ENCODE data around the gene ATG101. TPM values are rescaled to one million over a fixed set of nuclear protein-coding genes. Genes with fewer than 3 reads are reported as not detected.

ATG101 gene
- total RNA-seq, 1 experiment from 2014 or later, result 64.9 TPM

DNA sequence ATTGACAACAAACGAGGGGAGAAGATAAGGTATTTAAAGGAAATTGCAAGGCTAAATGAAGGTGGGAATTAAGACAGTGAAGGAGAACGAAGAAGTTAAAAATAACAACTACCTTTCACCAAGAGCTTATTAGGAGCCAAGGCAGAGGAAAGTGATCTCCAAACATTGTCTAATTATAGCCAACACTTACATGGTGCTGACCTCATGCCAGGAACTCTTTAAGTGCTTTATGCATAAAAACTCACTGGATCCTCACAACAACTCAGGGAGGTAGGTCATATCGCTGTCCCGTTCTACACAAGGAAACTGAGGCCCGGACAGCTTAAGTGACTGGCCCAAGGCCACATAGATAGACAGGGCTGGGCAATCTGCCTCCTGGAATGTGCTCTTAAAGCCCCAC, 43.5 kb upstream of the ATG101 start:
- no peak overlapping the region for H3K4me3 ChIP-seq (ENCODE audit: low read depth in 2 of 2, low read length in 2 of 2)
- H3K27ac ChIP-seq (ENCODE audit: low read length), result no peak overlapping the region
- TF ChIP-seq, protein P1, sequence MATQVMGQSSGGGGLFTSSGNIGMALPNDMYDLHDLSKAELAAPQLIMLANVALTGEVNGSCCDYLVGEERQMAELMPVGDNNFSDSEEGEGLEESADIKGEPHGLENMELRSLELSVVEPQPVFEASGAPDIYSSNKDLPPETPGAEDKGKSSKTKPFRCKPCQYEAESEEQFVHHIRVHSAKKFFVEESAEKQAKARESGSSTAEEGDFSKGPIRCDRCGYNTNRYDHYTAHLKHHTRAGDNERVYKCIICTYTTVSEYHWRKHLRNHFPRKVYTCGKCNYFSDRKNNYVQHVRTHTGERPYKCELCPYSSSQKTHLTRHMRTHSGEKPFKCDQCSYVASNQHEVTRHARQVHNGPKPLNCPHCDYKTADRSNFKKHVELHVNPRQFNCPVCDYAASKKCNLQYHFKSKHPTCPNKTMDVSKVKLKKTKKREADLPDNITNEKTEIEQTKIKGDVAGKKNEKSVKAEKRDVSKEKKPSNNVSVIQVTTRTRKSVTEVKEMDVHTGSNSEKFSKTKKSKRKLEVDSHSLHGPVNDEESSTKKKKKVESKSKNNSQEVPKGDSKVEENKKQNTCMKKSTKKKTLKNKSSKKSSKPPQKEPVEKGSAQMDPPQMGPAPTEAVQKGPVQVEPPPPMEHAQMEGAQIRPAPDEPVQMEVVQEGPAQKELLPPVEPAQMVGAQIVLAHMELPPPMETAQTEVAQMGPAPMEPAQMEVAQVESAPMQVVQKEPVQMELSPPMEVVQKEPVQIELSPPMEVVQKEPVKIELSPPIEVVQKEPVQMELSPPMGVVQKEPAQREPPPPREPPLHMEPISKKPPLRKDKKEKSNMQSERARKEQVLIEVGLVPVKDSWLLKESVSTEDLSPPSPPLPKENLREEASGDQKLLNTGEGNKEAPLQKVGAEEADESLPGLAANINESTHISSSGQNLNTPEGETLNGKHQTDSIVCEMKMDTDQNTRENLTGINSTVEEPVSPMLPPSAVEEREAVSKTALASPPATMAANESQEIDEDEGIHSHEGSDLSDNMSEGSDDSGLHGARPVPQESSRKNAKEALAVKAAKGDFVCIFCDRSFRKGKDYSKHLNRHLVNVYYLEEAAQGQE (IDR thresholded peaks at IDR 0.05; ENCODE audit: insufficient read depth in 1 of 2, low read depth in 2 of 2, low read length in 1 of 2), result no peak
- TF ChIP-seq SIN3A (IDR thresholded peaks at IDR 0.05; ENCODE audit: borderline replicate concordance, insufficient read depth, low read depth, low read length) (no peak), TCF7L2 (IDR thresholded peaks at IDR 0.05; ENCODE audit: low read depth, low read length) (no peak)
- H3K9me3 ChIP-seq (ENCODE audit: control insufficient read depth, insufficient read depth, low read depth, low read length), result no peaks in the 10 kb centered on the region
- POLR2A ChIA-PET, result no interaction called here
- H3K27me3 ChIP-seq (ENCODE audit: control insufficient read depth, insufficient read depth, low read length), result no peaks in the 10 kb centered on the region
- ATAC-seq, result no peak
- no TSS peak for BruUV-seq (replicated peaks)
- intact Hi-C loops (cut with micrococcal nuclease; ENCODE audit: unreplicated experiment) (loop anchor here (5.0 kb wide), 1 partner anchor 96 kb away; no protein-coding TSS in a partner anchor), in situ Hi-C loops (cut with HindIII; ENCODE audit: low pct_unique_long_range_greater_than_20kb, low sequenced_read_pairs) (no loop called here)
- CTCF ChIA-PET, result interaction anchor here (0.9 to 3.0 kb wide), 11 partner anchors 15 to 97 kb away, joined by 3 to 47 read pairs (median 5); no protein-coding TSS in a partner anchor
- peaks cover 6% of the 10 kb centered on the region for H3K4me1 ChIP-seq (ENCODE audit: control insufficient read depth, insufficient read depth, low read length)
- no peaks in the 10 kb centered on the region for H3K36me3 ChIP-seq (ENCODE audit: control insufficient read depth, insufficient read depth, low read length)
- DNase-seq (ENCODE audit: low read depth, low spot score), result no peak

DNA sequence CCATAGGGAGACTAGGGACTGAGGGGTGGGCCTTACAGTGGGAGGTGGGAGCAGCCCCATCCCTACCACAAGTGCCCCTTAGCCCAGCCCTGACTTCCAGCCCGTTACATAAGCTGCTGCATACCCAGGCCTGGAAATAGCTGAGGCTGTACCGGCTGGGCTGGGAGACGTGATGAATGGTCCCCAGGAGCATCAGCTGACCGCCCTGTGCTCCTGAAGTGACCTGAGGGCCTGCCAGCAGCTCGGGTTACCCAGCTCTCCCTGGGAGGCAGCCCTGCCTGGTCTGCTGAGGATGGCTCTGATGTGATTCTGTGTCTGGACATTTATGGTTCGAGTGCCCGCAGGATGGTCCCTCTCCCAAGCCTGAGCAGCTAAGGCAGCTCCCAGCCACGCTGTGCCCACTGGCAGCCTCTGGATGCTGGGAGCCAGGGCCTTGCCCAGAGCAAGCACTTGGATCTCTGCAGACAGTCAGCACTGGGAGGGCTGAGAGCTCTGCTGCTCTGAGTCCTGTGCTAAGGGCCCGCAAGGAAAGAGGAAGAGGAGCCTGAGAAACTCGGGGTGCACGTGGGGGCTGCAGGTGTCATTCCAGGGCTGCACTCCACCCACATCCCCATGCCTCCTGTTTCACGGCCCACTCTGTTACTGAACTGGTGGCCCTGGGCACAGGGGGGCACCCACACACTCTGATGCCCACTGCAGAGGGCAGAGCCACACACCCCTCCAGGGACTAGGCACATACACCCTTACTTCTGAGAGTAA, 42.5 kb upstream of the ATG101 start:
- DNase-seq (ENCODE audit: low read depth, low spot score), result no peak
- TF ChIP-seq SIN3A (IDR thresholded peaks at IDR 0.05; ENCODE audit: borderline replicate concordance, insufficient read depth, low read depth, low read length), result no peak
- TF ChIP-seq, protein P1 (IDR thresholded peaks at IDR 0.05; ENCODE audit: insufficient read depth in 1 of 2, low read depth in 2 of 2, low read length in 1 of 2), result no peak
- no peak for TF ChIP-seq POLR2AphosphoS5 (IDR thresholded peaks at IDR 0.05; ENCODE audit: low read depth, low read length)
- TF ChIP-seq TCF7L2 (IDR thresholded peaks at IDR 0.05; ENCODE audit: low read depth, low read length), result no peak
- TF ChIP-seq, protein P2, sequence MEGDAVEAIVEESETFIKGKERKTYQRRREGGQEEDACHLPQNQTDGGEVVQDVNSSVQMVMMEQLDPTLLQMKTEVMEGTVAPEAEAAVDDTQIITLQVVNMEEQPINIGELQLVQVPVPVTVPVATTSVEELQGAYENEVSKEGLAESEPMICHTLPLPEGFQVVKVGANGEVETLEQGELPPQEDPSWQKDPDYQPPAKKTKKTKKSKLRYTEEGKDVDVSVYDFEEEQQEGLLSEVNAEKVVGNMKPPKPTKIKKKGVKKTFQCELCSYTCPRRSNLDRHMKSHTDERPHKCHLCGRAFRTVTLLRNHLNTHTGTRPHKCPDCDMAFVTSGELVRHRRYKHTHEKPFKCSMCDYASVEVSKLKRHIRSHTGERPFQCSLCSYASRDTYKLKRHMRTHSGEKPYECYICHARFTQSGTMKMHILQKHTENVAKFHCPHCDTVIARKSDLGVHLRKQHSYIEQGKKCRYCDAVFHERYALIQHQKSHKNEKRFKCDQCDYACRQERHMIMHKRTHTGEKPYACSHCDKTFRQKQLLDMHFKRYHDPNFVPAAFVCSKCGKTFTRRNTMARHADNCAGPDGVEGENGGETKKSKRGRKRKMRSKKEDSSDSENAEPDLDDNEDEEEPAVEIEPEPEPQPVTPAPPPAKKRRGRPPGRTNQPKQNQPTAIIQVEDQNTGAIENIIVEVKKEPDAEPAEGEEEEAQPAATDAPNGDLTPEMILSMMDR (IDR thresholded peaks at IDR 0.05), result no peak
- no peak overlapping the region for H3K27ac ChIP-seq (ENCODE audit: low read length)
- ChIA-PET POLR2A (no interaction called here), CTCF (interaction anchor here (0.6 to 2.4 kb wide), 2 partner anchors 16 to 96 kb away, joined by 3 to 24 read pairs; no protein-coding TSS in a partner anchor)
- no peak overlapping the region for H3K4me3 ChIP-seq (ENCODE audit: low read depth in 2 of 2, low read length in 2 of 2)
- no peaks in the 10 kb centered on the region for H3K36me3 ChIP-seq (ENCODE audit: control insufficient read depth, insufficient read depth, low read length)
- intact Hi-C loops (cut with micrococcal nuclease; ENCODE audit: unreplicated experiment), result loop anchor here (5.0 kb wide), 1 partner anchor 95 kb away; no protein-coding TSS in a partner anchor
- peaks cover 6% of the 10 kb centered on the region for H3K4me1 ChIP-seq (ENCODE audit: control insufficient read depth, insufficient read depth, low read length)
- no peak for ATAC-seq
- in situ Hi-C loops (cut with HindIII; ENCODE audit: low pct_unique_long_range_greater_than_20kb, low sequenced_read_pairs), result no loop called here
- H3K9me3 ChIP-seq (ENCODE audit: control insufficient read depth, insufficient read depth, low read depth, low read length), result no peaks in the 10 kb centered on the region
- H3K27me3 ChIP-seq (ENCODE audit: control insufficient read depth, insufficient read depth, low read length), result no peaks in the 10 kb centered on the region
- BruUV-seq (replicated peaks), result no TSS peak
